H9 (cell line): ENCODE data around the gene PAMR1. TPM values are rescaled to one million over a fixed set of nuclear protein-coding genes. Genes with fewer than 3 reads are reported as not detected.

Experiments
- DNase-seq: peaks from one replicate; pipeline ENCODE4 v3.0.0-alpha.2; 2017
- H2AFZ ChIP-seq: one replicate; pipeline ENCODE4 v1.6.1; 2013; ENCODE audit warnings: mild to moderate bottlenecking, low read length, control low read depth, moderate library complexity
- H2AK5ac ChIP-seq: 2 replicates; pipeline ENCODE4 v1.6.1; 2013; ENCODE audit warnings: low read length, control low read depth, mixed read lengths; ENCODE audit not compliant: insufficient read length
- H2BK120ac ChIP-seq: one replicate; pipeline ENCODE4 v1.6.1; 2013; ENCODE audit warnings: low read depth, mild to moderate bottlenecking, low read length, control low read depth, inconsistent platforms; ENCODE audit not compliant: poor library complexity, severe bottlenecking
- H2BK12ac ChIP-seq: 2 replicates; pipeline ENCODE4 v1.6.1; 2013; ENCODE audit warnings: low read length, control low read depth, mixed read lengths, low read depth; ENCODE audit not compliant: insufficient read length
- H2BK15ac ChIP-seq: 2 replicates; pipeline ENCODE4 v1.6.1; 2013; ENCODE audit warnings: low read depth, low read length, control low read depth
- H2BK20ac ChIP-seq: one replicate; pipeline ENCODE4 v1.6.1; 2013; ENCODE audit warnings: low read depth, mild to moderate bottlenecking, low read length, control low read depth, inconsistent platforms; ENCODE audit not compliant: poor library complexity, severe bottlenecking
- H2BK5ac ChIP-seq: 2 replicates; pipeline ENCODE4 v1.6.1; 2013; ENCODE audit warnings: low read length, control low read depth, mixed read lengths; ENCODE audit not compliant: insufficient read length
- H3K14ac ChIP-seq: 2 replicates; pipeline ENCODE4 v1.6.1; 2013; ENCODE audit warnings: low read length, control low read depth; ENCODE audit not compliant: insufficient read depth
- H3K18ac ChIP-seq: 2 replicates; pipeline ENCODE4 v1.6.1; 2013; ENCODE audit warnings: low read depth, mild to moderate bottlenecking, mixed read lengths, low read length, control low read depth; ENCODE audit not compliant: insufficient read length
- H3K23ac ChIP-seq: 2 replicates; pipeline ENCODE4 v1.6.1; 2013; ENCODE audit warnings: low read length, control low read depth, mixed read lengths, low read depth; ENCODE audit not compliant: insufficient read length
- H3K23me2 ChIP-seq: 2 replicates; pipeline ENCODE4 v1.6.1; 2013; ENCODE audit warnings: low read depth, mild to moderate bottlenecking, mixed read lengths, low read length, control low read depth; ENCODE audit not compliant: insufficient read length, poor library complexity, severe bottlenecking
- H3K27ac ChIP-seq: 2 replicates; pipeline ENCODE4 v1.5.1; 2013; ENCODE audit warnings: low read length, control low read depth, mixed read lengths, low read depth; ENCODE audit not compliant: insufficient read length
- H3K27me3 ChIP-seq: 2 replicates; pipeline ENCODE4 v1.6.1; 2013; ENCODE audit warnings: low read length, control low read depth, inconsistent platforms; ENCODE audit not compliant: insufficient read depth
- H3K4ac ChIP-seq: 2 replicates; pipeline ENCODE4 v1.6.1; 2013; ENCODE audit warnings: low read depth, mild to moderate bottlenecking, control low read depth, inconsistent platforms, low read length, moderate library complexity
- H3K4me1 ChIP-seq: 2 replicates; pipeline ENCODE4 v1.6.1; 2013; ENCODE audit warnings: low read length, control low read depth, inconsistent platforms; ENCODE audit not compliant: insufficient read depth
- H3K4me2 ChIP-seq: 2 replicates; pipeline ENCODE4 v1.6.1; 2013; ENCODE audit warnings: low read length, control low read depth, mixed read lengths; ENCODE audit not compliant: insufficient read length, insufficient read depth
- H3K56ac ChIP-seq: 2 replicates; pipeline ENCODE4 v1.6.1; 2013; ENCODE audit warnings: low read depth, mild to moderate bottlenecking, mixed read lengths, low read length, control low read depth; ENCODE audit not compliant: insufficient read length
- H3K79me1 ChIP-seq: 2 replicates; pipeline ENCODE4 v1.6.1; 2013; ENCODE audit warnings: low read depth, mild to moderate bottlenecking, moderate library complexity, low read length, control low read depth, inconsistent platforms; ENCODE audit not compliant: insufficient read depth, poor library complexity, severe bottlenecking
- H3K79me2 ChIP-seq: 2 replicates; pipeline ENCODE4 v1.6.1; 2013; ENCODE audit warnings: low read length, control low read depth, inconsistent platforms; ENCODE audit not compliant: insufficient read depth
- H3K9ac ChIP-seq: 2 replicates; pipeline ENCODE4 v1.6.1; 2013; ENCODE audit warnings: low read length, control low read depth, mixed read lengths; ENCODE audit not compliant: insufficient read length; ENCODE audit errors: extremely low read depth
- H3K9me3 ChIP-seq: one replicate; pipeline ENCODE4 v1.6.1; 2013; ENCODE audit warnings: low read depth, low read length, inconsistent platforms; ENCODE audit not compliant: control insufficient read depth
- H3T11ph ChIP-seq: one replicate; pipeline ENCODE4 v1.6.1; 2013; ENCODE audit warnings: mild to moderate bottlenecking, low read length, control low read depth, inconsistent platforms
- H4K20me1 ChIP-seq: one replicate; pipeline ENCODE4 v1.6.1; 2013; ENCODE audit not compliant: control insufficient read depth, insufficient read length, insufficient read depth
- H4K5ac ChIP-seq: 2 replicates; pipeline ENCODE4 v1.6.1; 2013; ENCODE audit warnings: low read depth, mild to moderate bottlenecking, mixed read lengths, low read length, control low read depth; ENCODE audit not compliant: insufficient read length
- H4K8ac ChIP-seq: replicated peaks from 2 replicates; pipeline ENCODE4 v1.6.1; 2013; ENCODE audit warnings: low read length, control low read depth, mixed read lengths, low read depth; ENCODE audit not compliant: insufficient read length
- H4K91ac ChIP-seq: 2 replicates; pipeline ENCODE4 v1.6.1; 2013; ENCODE audit warnings: low read depth, mild to moderate bottlenecking, moderate library complexity, mixed read lengths, low read length, control low read depth; ENCODE audit not compliant: insufficient read length
- H3K27ac Mint-ChIP-seq, 3 experiments: 2 replicates in 2 of 3; 3 replicates in 1 of 3; pipeline ENCODE4 v1.8.0; 2020 to 2021; ENCODE audit warnings: mixed read lengths in 3 of 3, mild to moderate bottlenecking in 1 of 3, moderate library complexity in 1 of 3
- H3K27me3 Mint-ChIP-seq: 2 replicates; pipeline ENCODE4 v1.8.0; 2021; ENCODE audit warnings: low read depth, mild to moderate bottlenecking, moderate library complexity, mixed read lengths
- H3K36me3 Mint-ChIP-seq, 3 experiments: 2 replicates in 2 of 3; 3 replicates in 1 of 3; pipeline ENCODE4 v1.8.0; 2020 to 2021; ENCODE audit warnings: low read depth in 3 of 3, mixed read lengths in 3 of 3; ENCODE audit not compliant: insufficient read depth in 1 of 3
- H3K4me1 Mint-ChIP-seq, 2 experiments: 2 replicates each; pipeline ENCODE4 v1.8.0; 2020; ENCODE audit warnings: mixed read lengths in 2 of 2
- H3K4me3 Mint-ChIP-seq, 2 experiments: 2 replicates in 1 of 2; 3 replicates in 1 of 2; pipeline ENCODE4 v1.8.0; 2020 to 2021; ENCODE audit warnings: mild to moderate bottlenecking in 2 of 2, mixed read lengths in 2 of 2, moderate library complexity in 1 of 2
- H3K9me3 Mint-ChIP-seq, 2 experiments: 2 replicates in 1 of 2; 3 replicates in 1 of 2; pipeline ENCODE4 v1.8.0; 2020; ENCODE audit warnings: mild to moderate bottlenecking in 2 of 2, mixed read lengths in 2 of 2, moderate library complexity in 1 of 2
- CTCF ChIP-seq: fragments of 200-600 bp; sonication (generic); conservative IDR thresholded peaks from 3 replicates; pipeline ENCODE4 v1.8.0; 2021; ENCODE audit warnings: antibody characterized with exemption, mild to moderate bottlenecking
- WGBS: extraction: QIAGEN DNeasy Blood & Tissue Kit; methylation state at CpG from one replicate; pipeline ENCODE4 v1.1.7; 2013; ENCODE audit warnings: missing lambda C conversion rate, low lambda C conversion rate, mixed read lengths; ENCODE audit not compliant: insufficient read length; ENCODE audit errors: extremely low coverage; 5-methylcytosine and 5-hydroxymethylcytosine counted together
- total RNA-seq: library from RNA; stranded (reverse); gene quantifications from 2 replicates; pipeline ENCODE4 v1.2.1, GENCODE V29; 2021

The PAMR1 gene
- total RNA-seq, 1 experiment from 2014 or later = 2.4 TPM

DNA sequence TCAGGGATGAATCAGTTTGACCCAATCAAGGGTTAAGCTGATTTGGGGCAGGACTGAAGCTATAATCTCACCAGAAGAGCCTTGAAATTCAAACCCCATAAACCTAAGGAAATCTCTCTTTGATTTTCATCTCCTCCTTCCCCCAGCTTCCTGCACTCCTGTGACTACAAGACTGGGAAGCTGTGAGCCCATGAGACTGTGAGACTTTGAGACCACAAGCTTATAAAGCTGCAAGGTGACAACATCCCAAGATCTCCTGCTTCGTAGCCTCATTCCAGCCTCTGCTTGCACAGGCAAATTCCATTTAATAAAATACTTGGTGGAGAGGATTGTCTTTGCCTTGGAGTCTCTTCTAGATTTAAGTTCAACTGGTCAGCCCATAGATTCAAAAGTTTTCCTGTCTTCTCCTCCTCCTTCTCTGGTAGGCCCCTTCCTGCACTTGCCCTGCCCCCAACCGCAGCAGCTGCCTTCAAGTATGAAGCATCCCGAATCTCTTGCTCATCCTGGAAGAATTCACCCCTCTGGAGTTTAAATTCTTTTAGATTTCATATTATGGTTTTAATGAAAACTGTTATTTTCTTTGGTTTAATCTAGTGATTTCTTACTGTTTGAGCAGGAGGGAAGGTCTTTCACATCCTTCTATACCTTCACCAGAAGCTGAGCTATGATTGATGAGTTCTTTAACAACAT lies 42.1 kb downstream of the PAMR1 start:
- no peak overlapping the region for H3K56ac ChIP-seq
- H3K4ac ChIP-seq = no peak overlapping the region
- no peak overlapping the region for H2BK20ac ChIP-seq
- no peak overlapping the region for H3K4me2 ChIP-seq
- H4K91ac ChIP-seq = no peak overlapping the region
- H3K4me3 Mint-ChIP-seq = no peak overlapping the region
- TF ChIP-seq CTCF = no peak
- H3K4me1 Mint-ChIP-seq = peaks cover 7 to 9% of the 10 kb centered on the region in 2 experiments
- no peak overlapping the region for H3K18ac ChIP-seq
- H3K27me3 ChIP-seq = no peaks in the 10 kb centered on the region; the same call in 1 of the 2 replicates
- peaks cover 6 to 25% (median 7%) of the 10 kb centered on the region in 3 experiments for H3K36me3 Mint-ChIP-seq
- H2BK15ac ChIP-seq = no peak overlapping the region
- H3K27ac Mint-ChIP-seq = no peak overlapping the region
- H3K79me1 ChIP-seq = no peaks in the 10 kb centered on the region
- H3K79me2 ChIP-seq = no peaks in the 10 kb centered on the region
- no peak overlapping the region for H2AFZ ChIP-seq
- DNase-seq = no peak
- peaks cover 19 to 20% of the 10 kb centered on the region in 2 experiments for H3K9me3 Mint-ChIP-seq
- H3K9ac ChIP-seq = no peak overlapping the region
- no CpG with 5 or more reads among the region's 3 CpGs for WGBS
- H4K20me1 ChIP-seq = no peaks in the 10 kb centered on the region
- H3T11ph ChIP-seq = no peak overlapping the region
- peaks cover 23% of the 10 kb centered on the region for H3K27me3 Mint-ChIP-seq
- no peak overlapping the region for H4K5ac ChIP-seq
- no peak overlapping the region for H3K27ac ChIP-seq
- H2BK5ac ChIP-seq = no peak overlapping the region
- H3K9me3 ChIP-seq = no peaks in the 10 kb centered on the region
- H3K14ac ChIP-seq = no peak overlapping the region
- no peak overlapping the region for H4K8ac ChIP-seq
- H3K4me1 ChIP-seq = peaks cover under 1% of the 10 kb centered on the region; the same call in 1 of the 2 replicates
- H2BK120ac ChIP-seq = no peak overlapping the region
- H3K23ac ChIP-seq = no peak overlapping the region
- no peak overlapping the region for H2BK12ac ChIP-seq
- H2AK5ac ChIP-seq = no peak overlapping the region
- no peaks in the 10 kb centered on the region for H3K23me2 ChIP-seq
